ENCODE data around the gene EPB41L5. TPM values are rescaled to one million over a fixed set of nuclear protein-coding genes. Genes with fewer than 3 reads are reported as not detected.
A peak's percentile ranks its signal among the peaks of the same experiment; 100 is the strongest.
"Not testable (repeated sequence)": the region's sequence is repeated elsewhere in the genome, so short reads cannot be mapped to it uniquely, and the experiment has no call there.

Gene EPB41L5
- polyA plus RNA-seq, 1 donor (not counting 4 experiments of a cell fraction or from before 2014, with no cell fraction given), result 17.8 TPM

DNA sequence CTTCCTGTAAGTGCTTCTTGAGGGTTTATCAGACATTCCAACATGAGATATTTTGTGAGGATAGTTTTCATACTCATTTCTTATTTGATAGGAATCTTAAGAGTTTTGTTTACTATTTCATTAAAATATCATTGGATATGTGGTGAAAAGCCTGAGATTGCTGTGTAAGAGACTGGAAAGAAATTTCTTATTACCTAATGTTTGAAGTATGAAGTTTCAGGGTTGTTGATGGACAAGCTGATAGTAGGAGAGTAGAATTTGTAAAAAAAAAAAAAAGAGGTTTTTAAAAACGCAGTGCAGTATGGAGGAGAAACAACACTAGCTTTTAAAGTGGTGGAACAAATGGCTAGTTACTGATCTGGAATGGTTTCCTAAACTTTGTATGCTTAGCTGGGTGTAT, 7.7 kb downstream of the EPB41L5 start:
- TF ChIP-seq EZH2 (IDR thresholded peaks at IDR 0.05; ENCODE audit: low read length), result no peak
- TF ChIP-seq, protein P1, sequence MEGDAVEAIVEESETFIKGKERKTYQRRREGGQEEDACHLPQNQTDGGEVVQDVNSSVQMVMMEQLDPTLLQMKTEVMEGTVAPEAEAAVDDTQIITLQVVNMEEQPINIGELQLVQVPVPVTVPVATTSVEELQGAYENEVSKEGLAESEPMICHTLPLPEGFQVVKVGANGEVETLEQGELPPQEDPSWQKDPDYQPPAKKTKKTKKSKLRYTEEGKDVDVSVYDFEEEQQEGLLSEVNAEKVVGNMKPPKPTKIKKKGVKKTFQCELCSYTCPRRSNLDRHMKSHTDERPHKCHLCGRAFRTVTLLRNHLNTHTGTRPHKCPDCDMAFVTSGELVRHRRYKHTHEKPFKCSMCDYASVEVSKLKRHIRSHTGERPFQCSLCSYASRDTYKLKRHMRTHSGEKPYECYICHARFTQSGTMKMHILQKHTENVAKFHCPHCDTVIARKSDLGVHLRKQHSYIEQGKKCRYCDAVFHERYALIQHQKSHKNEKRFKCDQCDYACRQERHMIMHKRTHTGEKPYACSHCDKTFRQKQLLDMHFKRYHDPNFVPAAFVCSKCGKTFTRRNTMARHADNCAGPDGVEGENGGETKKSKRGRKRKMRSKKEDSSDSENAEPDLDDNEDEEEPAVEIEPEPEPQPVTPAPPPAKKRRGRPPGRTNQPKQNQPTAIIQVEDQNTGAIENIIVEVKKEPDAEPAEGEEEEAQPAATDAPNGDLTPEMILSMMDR (optimal IDR thresholded peaks at IDR 0.05 in 1 of 3, IDR thresholded peaks at IDR 0.05 in 1 of 3, conservative IDR thresholded peaks at IDR 0.05 in 1 of 3; ENCODE audit: extremely low read depth in 1 of 3, insufficient read depth in 2 of 3, low read length in 3 of 3), result no peak
- no peak overlapping the region for H2AFZ ChIP-seq (ENCODE audit: control insufficient read depth, low read length)
- no peaks in the 10 kb centered on the region for H3K4me1 ChIP-seq (ENCODE audit: control insufficient read depth, extremely low read depth, insufficient read depth, low read length)
- no peak overlapping the region for H3K27ac ChIP-seq (ENCODE audit: control insufficient read depth, insufficient read depth, low read length)
- H4K20me1 ChIP-seq (ENCODE audit: control insufficient read depth, extremely low read depth, insufficient read depth, low read length), result no peaks in the 10 kb centered on the region
- peaks cover 5% of the 10 kb centered on the region for H3K79me2 ChIP-seq (ENCODE audit: control insufficient read depth, insufficient read depth, low read length)
- H3K36me3 ChIP-seq (ENCODE audit: control insufficient read depth in 2 of 2, extremely low read depth in 1 of 2, insufficient read depth in 2 of 2, low read length in 2 of 2), result no peaks in the 10 kb centered on the region
- no peak overlapping the region for H3K4me3 ChIP-seq (ENCODE audit: control insufficient read depth in 2 of 3, extremely low read depth in 1 of 3, insufficient read depth in 2 of 3, low read depth in 1 of 3, low read length in 3 of 3)
- H3K9ac ChIP-seq (ENCODE audit: control insufficient read depth, extremely low read depth, insufficient read depth, low read length), result no peak overlapping the region
- FAIRE-seq (no peak), DNase-seq (ENCODE audit: low read depth, low spot score) (no peak)
- no peak overlapping the region for H3K4me2 ChIP-seq (ENCODE audit: control insufficient read depth, extremely low read depth, insufficient read depth, low read depth, low read length)
- no peaks in the 10 kb centered on the region for H3K27me3 ChIP-seq (ENCODE audit: control insufficient read depth, extremely low read depth, insufficient read depth, low read length)
- no peaks in the 10 kb centered on the region for H3K9me3 ChIP-seq (ENCODE audit: control insufficient read depth, low read depth, low read length)
- dilution Hi-C loops (cut with MboI; ENCODE audit: extremely low pct_ligation_motif_present, low sequenced_read_pairs), result no loop called here
- H3K9me1 ChIP-seq (ENCODE audit: control insufficient read depth, extremely low read depth, insufficient read depth, low read length), result no peaks in the 10 kb centered on the region

DNA sequence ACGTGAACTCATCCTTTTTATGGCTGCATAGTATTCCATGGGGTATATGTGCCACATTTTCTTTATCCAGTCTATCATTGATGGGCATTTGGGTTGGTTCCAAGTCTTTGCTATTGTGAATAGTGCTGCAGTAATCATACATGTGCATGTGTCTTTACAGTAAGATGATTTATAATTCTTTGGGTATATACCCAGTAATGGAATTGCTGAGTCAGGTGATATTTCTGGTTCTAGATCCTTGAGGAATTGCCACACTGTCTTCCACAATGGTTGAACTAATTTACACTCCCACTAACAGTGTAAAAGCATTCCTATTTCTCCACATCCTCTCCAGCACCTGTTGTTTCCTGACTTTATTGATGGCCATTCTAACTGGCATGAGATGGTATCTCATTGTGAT, 9.6 kb downstream of the EPB41L5 start:
- H3K36me3 ChIP-seq (ENCODE audit: control insufficient read depth in 2 of 2, extremely low read depth in 1 of 2, insufficient read depth in 2 of 2, low read length in 2 of 2); DNase-seq (ENCODE audit: low read depth, low spot score); FAIRE-seq; H3K79me2 ChIP-seq (ENCODE audit: control insufficient read depth, insufficient read depth, low read length); H3K4me1 ChIP-seq (ENCODE audit: control insufficient read depth, extremely low read depth, insufficient read depth, low read length); H3K27me3 ChIP-seq (ENCODE audit: control insufficient read depth, extremely low read depth, insufficient read depth, low read length); H2AFZ ChIP-seq (ENCODE audit: control insufficient read depth, low read length); H3K27ac ChIP-seq (ENCODE audit: control insufficient read depth, insufficient read depth, low read length); H3K4me2 ChIP-seq (ENCODE audit: control insufficient read depth, extremely low read depth, insufficient read depth, low read depth, low read length); H3K9ac ChIP-seq (ENCODE audit: control insufficient read depth, extremely low read depth, insufficient read depth, low read length); H3K9me3 ChIP-seq (ENCODE audit: control insufficient read depth, low read depth, low read length); H4K20me1 ChIP-seq (ENCODE audit: control insufficient read depth, extremely low read depth, insufficient read depth, low read length); dilution Hi-C loops (cut with MboI; ENCODE audit: extremely low pct_ligation_motif_present, low sequenced_read_pairs); H3K4me3 ChIP-seq (ENCODE audit: control insufficient read depth in 2 of 3, extremely low read depth in 1 of 3, insufficient read depth in 2 of 3, low read depth in 1 of 3, low read length in 3 of 3); H3K9me1 ChIP-seq (ENCODE audit: control insufficient read depth, extremely low read depth, insufficient read depth, low read length): not testable (repeated sequence)

DNA sequence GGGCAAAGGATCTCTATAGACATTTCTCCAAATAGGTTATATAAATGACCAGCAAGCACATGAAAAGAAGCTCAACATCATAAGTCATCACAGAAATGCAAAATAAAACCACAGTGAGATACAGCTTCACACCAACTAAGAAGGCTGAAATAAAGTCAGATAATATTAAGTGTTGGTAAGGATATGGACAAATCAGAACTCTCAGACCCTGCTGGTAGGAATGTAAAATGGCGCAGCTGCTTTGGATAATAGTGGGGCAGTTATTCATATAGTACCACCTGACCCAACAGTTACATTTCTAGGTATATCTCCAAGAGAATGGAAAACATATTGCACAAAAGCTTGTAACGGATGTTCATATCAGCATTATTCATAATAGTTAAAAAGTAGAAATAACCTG, 14.0 kb downstream of the EPB41L5 start:
- Histone ChIP-seq H3K4me3 (ENCODE audit: control insufficient read depth in 2 of 3, extremely low read depth in 1 of 3, insufficient read depth in 2 of 3, low read depth in 1 of 3, low read length in 3 of 3) (no peak overlapping the region), H4K20me1 (ENCODE audit: control insufficient read depth, extremely low read depth, insufficient read depth, low read length) (no peaks in the 10 kb centered on the region), H3K27ac (ENCODE audit: control insufficient read depth, insufficient read depth, low read length) (no peak overlapping the region), H3K9me1 (ENCODE audit: control insufficient read depth, extremely low read depth, insufficient read depth, low read length) (no peaks in the 10 kb centered on the region), H3K4me2 (ENCODE audit: control insufficient read depth, extremely low read depth, insufficient read depth, low read depth, low read length) (no peak overlapping the region), H3K4me1 (ENCODE audit: control insufficient read depth, extremely low read depth, insufficient read depth, low read length) (no peaks in the 10 kb centered on the region), H2AFZ (ENCODE audit: control insufficient read depth, low read length) (no peak overlapping the region), H3K36me3 (ENCODE audit: control insufficient read depth in 2 of 2, extremely low read depth in 1 of 2, insufficient read depth in 2 of 2, low read length in 2 of 2) (no peaks in the 10 kb centered on the region), H3K9me3 (ENCODE audit: control insufficient read depth, low read depth, low read length) (no peaks in the 10 kb centered on the region), H3K79me2 (ENCODE audit: control insufficient read depth, insufficient read depth, low read length) (no peaks in the 10 kb centered on the region), H3K9ac (ENCODE audit: control insufficient read depth, extremely low read depth, insufficient read depth, low read length) (no peak overlapping the region), H3K27me3 (ENCODE audit: control insufficient read depth, extremely low read depth, insufficient read depth, low read length) (no peaks in the 10 kb centered on the region)
- no peak for DNase-seq (ENCODE audit: low read depth, low spot score)
- TF ChIP-seq EZH2 (IDR thresholded peaks at IDR 0.05; ENCODE audit: low read length), result no peak
- TF ChIP-seq, protein P1 (optimal IDR thresholded peaks at IDR 0.05 in 1 of 3, IDR thresholded peaks at IDR 0.05 in 1 of 3, conservative IDR thresholded peaks at IDR 0.05 in 1 of 3; ENCODE audit: extremely low read depth in 1 of 3, insufficient read depth in 2 of 3, low read length in 3 of 3), result peak in 2 of 3 experiments; percentile 10 to 14
- no peak for FAIRE-seq
- dilution Hi-C loops (cut with MboI; ENCODE audit: extremely low pct_ligation_motif_present, low sequenced_read_pairs), result no loop called here

All from keratinocyte (primary cell).